GM19328 (cell line): Measurements from ENCODE around the gene SERAC1.

Experiments used
- ATAC-seq: cut with Tn5 transposase; IDR thresholded peaks from one replicate; pipeline ENCODE4 v1.9.1; 2021; ENCODE audit warnings: mild to moderate bottlenecking, moderate library complexity; ENCODE audit not compliant: unreplicated experiment

Gene SERAC1

GRCh38 chr6:158081657-158081935 is 86.5 kb downstream of the SERAC1 start:
- ATAC-seq: no peak

DNA sequence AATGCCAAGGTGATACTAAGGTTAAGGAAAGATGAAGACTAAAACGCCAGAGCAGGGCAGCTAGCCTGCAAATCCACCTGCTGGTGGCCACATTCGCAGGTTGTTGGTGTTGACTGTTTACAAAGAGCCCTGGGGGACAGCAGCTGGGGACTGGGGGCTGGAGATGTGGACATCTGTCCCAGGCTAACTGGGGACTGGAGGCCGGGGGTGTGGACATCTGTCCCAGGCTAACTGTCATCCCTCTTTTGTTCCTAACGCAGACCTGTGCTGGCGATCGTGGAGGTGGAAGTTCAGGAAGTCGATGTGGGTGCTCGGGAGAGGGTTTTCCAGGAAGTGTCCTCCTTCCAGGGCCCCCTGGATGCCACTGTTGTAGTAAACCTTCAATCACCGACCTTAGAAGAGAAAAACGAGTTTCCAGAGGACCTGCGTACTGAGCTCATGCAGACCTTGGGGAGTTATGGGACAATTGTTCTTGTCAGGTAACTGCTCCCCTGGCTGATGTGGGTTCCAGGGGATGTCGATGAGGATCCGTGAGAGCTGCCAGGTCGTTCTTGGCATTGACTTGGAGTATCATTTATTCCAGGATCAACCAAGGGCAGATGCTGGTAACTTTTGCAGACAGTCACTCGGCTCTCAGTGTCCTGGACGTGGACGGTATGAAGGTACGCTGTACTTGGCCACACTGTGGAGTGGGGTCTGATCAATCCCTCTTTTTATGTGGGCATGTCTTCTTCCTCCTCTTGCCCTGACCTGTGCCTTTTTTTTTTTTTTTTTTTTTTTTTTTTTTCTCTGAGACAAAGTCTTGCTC is 87.0 kb downstream of the SERAC1 start:
- ATAC-seq: no peak

DNA sequence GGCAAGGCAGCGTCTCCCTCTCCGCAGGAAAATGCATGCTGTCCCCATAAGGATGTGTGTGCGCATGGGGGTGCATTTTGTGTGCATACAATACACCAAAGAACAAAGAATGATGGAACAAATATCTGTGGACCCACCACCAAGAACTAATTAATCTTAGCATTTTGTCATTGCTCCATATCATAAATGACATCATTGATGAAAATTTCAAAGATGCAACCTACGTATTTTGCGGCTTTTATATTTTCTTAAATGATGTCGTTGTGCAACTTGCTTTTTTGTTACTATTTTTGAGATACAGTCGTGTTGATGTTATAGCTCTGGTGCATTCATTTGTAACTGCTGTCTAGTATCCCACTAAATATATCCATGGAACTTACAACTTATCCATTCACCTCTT is 89.7 kb downstream of the SERAC1 start:
- ATAC-seq: no peak

- no peak for ATAC-seq
Measured at GRCh38 chr6:158077676-158078075, 90.4 kb downstream of the SERAC1 start.

DNA sequence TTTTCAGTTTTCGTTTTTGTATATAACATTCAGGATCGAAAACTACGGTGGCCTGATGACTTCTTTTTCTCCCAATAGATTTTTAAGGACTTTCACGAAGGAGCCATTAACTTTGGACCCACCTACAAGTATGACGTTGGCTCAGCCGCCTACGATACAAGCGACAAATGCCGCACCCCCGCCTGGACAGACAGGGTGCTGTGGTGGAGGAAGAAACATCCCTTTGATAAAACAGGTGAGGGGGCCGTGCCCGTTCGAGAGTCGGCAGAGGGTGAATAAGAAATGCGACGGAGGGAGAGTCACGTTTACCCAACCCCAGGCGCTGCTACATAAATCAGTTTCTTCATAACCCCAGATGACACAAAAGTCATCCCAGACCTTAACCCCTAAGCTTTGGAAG is 91.5 kb downstream of the SERAC1 start:
- ATAC-seq: no peak

DNA sequence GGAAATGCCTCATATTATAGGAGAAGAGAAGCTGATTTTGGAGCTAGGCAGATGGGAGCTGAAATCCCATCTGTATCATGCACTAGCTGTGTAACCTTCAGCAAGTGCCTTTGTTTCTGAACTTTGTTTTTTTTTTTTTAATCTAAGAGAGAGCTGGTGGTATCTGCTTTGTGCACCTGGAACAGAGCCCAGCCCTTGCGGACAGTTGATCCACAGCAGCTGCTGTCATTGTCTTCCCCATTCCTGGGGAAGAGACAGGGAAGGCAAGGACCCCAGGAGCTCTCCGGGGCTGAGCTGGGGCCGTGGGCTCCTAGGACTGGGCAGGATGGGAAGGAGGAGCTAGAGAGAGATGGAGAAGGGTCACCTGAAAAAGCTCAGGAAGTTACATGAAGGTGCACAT is 94.3 kb downstream of the SERAC1 start:
- no peak for ATAC-seq

DNA sequence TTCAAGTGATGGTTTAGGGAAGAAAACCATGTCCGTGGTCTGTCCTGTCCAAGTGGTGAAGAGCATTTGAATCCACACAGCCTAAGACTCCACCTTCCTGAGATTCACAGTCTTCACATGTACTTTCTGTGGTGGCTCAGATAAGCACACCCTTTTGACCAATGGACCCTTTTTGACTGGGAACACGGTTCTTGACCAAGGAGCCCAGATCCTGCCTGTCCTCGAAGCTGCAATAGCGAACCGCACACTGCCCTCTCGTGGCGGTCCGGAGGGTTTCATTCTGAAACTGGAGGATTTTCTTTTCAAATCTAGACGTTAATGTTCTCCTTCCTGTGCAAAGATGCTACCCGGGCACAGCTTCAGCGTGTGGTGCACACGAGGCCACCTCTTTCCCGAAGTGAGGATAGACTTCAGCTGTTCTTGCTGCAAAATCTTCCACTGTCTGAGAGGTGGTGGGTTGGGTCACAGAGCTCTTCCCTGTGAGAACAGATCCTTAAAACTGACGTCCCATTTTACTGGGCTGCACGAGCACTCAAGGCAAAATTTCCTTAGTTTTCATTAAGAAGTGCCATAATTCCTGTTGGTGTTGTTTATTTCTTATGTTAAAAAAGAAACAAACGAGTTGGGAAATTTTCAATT is 95.9 kb downstream of the SERAC1 start:
- no peak for ATAC-seq

DNA sequence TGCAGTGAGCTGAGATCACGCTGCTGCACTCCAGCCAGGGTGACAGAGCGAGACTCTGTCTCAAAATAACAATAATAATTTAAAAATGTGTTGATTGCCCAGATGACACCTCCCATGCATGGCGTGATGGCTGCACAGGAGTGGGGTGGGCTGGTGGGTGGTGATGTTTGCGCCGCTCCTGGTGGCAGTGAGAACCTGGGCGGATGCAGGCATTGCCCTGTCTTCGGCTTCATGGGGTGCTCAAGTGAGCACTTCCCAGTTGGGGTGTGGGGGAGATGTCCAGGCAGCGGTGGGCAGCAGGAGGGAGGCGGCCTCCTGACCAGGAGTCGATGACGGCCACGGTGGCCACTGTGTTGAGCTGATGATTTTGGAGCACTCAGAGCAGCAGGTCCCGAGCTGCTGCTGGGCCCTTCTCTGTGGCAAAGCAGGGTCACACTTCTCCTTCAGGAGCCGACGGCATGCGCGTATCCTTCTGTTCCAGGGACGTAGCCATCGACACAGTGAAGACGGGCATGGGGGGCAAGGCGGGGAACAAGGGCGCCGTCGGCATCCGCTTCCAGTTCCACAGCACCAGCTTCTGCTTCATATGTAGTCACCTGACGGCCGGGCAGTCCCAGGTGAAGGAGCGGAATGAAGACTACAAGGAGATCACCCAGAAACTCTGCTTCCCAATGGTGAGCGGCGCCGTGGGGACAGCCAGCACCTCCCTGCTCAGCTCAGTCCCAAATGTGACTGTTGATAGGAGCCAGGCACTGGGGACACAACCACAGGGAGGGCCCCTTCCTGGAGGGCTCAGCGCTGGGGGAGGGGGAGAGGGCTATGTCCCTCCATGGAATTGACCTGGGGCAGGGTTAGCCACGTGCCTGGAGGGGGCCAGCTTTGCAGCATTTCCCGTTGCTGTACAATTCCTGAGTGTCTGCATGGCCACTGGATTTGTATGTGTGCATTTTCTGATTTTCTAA is 96.7 kb downstream of the SERAC1 start:
- no peak for ATAC-seq

- no peak for ATAC-seq
Measured at GRCh38 chr6:158070513-158070912, 97.5 kb downstream of the SERAC1 start.

GRCh38 chr6:158069800-158070195 is 98.3 kb downstream of the SERAC1 start:
- no peak for ATAC-seq

DNA sequence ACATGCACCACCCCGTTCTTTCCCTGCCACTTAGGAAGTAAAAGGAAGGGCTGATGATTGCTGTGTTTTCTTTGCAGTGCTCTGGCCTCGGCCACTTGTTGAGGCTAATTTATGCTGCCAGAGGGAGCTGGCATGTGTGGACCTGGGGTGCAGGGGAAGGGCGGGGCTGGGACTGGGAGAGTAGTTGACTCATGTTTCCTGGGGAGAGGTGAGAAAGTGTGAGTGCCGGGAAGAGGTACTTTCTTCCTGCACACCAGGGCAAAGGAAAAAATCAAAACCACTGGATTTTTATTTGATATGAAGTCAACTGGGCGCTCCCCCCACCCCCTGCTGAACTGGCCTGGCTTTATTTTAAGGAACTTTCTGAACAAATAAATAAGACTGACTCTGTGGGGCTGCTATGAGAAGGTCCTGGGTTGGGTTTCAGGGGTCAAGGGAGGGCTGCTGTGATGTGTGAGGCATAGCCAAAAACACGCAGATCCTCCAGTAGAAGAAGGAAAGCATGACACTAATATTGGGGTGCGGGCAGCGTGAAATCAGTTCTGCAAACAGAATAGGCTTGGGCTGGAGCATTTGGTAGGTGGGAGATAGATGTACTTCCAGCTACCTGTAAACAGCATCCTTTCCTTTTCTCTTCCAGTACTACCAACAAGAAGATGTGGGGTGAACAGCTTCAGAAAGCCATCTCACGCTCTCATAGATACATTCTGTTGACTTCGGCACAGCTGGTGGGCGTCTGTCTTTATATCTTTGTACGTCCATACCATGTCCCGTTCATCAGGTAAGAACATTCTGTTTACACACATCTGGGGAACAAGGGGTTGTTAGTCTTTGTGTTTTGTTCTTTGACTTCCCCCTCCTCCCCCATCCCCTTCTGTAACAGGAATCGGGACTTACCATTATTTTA is 98.9 kb downstream of the SERAC1 start:
- no peak for ATAC-seq

DNA sequence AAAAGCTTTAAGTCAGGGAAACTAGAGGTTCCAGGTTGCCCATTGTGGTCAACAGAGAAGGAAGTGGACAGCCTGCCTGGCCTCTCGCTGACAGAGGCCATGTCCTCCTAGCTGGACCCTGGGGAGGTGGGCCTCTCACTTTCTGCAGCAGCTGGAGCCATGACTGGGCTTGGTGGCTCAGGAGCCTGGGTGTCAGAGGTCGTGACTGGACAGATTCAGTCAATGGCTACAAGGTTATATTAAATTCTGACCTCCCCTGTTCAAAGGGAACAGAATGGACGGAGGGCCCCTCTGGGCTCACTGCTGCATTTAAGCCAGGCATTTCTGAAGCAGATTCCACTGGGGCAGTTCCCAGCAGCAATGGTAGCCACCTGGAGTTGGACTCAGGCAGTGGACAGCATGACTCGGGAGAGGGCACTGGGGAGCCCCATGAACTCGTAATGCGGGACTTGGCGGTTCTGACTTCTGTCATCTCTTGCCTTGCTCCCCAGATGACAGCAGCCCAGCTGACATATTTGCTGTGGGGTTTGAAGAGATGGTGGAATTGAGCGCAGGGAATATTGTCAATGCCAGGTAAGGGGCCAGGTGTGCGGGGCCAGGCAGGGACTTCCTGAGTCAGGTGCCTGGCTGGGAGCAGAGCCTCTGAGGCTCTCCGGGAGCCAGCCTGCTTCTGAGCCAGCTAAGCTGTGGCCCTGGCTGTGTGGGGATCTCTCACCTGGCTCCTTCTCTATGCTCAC is 99.7 kb downstream of the SERAC1 start:
- no peak for ATAC-seq

DNA sequence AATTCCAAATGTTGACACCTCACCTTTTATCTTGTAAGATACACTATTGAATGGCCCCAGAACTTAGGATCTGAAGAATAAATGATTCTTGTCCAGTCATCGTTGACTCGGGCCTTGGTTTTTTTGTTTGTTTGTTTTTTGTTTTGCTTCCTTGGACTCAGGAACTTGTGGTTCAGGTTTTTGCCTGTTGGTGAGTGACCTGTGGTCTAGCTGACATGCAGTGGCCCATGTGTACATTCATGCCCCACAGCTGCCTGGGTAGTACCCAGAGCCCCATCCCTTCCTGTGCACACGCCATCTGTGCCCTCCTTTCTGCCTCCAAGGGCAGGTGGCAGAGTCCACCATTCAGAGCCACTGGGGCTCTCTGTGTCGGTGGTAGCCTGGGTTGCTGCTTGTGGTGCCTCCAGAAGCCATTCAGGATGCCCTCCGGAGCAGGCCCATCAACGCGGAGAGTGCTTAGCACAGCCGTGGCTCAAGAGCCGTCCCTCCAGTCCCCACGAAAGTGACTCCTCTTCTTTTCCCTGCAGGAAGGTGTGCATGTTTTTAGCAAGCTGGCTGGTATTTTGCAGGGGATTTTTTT is 100.5 kb downstream of the SERAC1 start:
- ATAC-seq: no peak

DNA sequence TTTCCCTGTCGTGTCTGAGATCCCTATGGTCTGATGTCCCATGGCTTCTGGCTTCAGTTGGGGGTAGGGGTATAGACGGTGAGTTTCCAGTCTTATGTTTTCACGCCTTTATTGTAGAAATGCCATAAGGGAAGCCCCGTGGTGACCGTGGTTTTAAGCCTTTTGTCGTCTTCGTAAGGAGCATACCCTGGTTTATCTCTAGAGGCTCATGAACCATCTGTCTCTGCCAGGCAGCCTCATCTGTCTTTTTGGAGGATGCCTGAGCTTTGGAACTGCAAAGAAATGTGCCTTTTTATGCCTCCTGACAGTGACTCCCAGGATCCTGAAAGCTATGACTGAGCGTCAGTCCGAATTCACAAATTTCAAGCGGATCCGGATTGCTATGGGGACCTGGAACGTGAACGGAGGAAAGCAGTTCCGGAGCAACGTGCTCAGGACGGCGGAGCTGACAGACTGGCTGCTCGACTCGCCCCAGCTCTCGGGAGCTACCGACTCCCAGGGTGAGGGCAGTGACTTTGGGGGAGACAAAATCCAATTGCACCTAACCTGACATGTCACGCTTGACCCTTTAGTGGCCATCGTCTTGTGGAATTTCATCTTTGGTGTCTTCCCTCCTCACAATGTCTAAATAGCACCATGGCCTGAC is 101.8 kb downstream of the SERAC1 start:
- no peak for ATAC-seq

DNA sequence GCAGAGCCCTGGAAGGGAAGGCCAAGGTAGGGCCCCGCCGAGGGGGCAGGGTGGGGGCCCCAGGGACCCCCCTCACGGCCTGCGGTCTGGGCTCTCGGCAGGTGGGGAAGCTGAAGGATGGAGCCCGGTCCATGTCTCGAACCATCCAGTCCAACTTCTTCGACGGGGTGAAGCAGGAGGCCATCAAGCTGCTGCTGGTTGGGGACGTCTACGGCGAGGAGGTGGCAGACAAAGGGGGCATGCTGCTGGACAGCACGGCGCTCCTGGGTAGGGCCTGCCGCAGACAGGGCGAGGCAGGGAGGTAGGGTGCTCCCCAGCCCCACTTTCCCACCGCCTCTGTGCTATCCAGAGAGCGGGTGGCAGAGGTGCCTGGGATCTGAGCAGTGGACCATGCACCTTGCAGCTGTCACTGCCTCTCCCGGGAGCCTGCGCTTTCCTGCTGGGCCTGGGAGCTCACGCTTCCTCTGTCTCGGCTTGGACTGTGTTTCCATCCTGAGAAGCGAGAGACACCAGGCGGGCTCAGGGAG is 103.3 kb downstream of the SERAC1 start:
- ATAC-seq: no peak

GRCh38 chr6:158063736-158064135 is 104.3 kb downstream of the SERAC1 start:
- no peak for ATAC-seq

DNA sequence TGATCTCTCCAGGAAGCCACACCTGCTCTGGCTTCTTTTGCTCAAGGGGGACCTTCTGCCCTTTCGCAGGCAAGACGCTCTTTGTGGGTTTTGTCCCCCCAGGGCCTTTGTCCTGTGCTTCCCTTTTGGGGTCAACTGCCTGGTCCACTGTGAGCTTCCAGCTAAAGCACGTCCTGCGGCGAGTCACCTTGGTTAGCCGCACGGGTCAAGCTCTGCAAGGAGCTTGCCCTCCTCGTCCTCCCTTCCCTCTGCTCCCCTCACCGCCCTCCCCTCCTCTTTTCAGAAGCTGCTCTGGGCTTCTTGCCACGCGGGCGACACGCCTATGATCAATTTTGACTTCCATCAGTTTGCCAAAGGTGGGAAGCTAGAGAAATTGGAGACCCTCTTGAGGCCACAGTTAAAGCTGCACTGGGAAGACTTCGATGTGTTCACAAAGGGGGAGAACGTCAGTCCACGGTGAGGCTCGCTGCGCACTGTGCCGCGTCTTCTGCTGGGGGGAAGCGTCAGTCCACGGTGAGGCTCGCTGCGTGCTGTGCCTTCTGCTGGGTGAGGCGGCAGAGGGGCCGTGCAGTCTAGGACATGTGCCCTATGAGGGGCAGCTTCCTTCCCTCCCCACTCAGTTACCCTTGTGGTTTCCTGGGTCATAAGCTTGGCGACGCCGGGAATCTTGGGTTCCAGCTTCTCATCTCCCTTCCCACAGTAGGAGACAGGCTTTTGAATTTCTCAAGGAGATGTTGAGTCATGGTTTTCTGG is 106.2 kb downstream of the SERAC1 start:
- ATAC-seq: no peak

DNA sequence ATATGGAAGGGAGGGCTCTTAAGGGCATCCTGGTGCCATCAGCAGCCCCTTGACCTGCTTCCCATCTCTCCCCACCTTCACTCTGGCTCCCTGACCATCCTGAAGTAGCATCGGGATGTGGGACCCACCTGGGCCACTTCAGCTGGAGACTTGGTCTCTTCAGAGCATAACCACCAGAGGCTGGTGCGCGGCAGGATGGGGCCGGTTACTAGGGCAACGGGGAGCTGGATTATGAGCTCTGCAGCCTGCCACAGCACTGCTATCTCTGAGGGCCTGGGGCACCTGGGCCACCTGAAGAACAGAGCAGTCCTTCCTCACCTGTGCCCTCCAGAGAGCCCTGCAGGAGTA is 106.7 kb downstream of the SERAC1 start:
- ATAC-seq: no peak
